Breast epithelium (tissue), 4 donors: Measurements from ENCODE around the gene TMEM198. TPM values are rescaled to one million over a fixed set of nuclear protein-coding genes. Genes with fewer than 3 reads are reported as not detected.
A peak's percentile ranks its signal among the peaks of the same experiment; 100 is the strongest.

Source experiments
- DNase-seq, 2 donors: peaks; one replicate each; pipeline ENCODE4 v3.0.0-alpha.2; 2019; ENCODE audit warnings: low spot score in 2 of 2
- H3K27ac ChIP-seq, 2 donors: fragments of 200-600 bp; sonication (generic) in 1 of 2; one replicate each; pipeline ENCODE4 v1.5.1; 2016 to 2019; ENCODE audit warnings: mild to moderate bottlenecking in 1 of 2
- H3K27me3 ChIP-seq, 2 donors: fragments of 200-600 bp; sonication (generic) in 1 of 2; one replicate each; pipeline versions ENCODE4 v1.5.1 to v1.6.0; 2017 to 2019; ENCODE audit warnings: control low read depth in 1 of 2, mild to moderate bottlenecking in 1 of 2
- H3K36me3 ChIP-seq: fragments of 200-600 bp; one replicate; pipeline ENCODE4 v1.5.1; 2019
- H3K4me1 ChIP-seq, 2 donors: fragments of 200-600 bp; sonication (generic); one replicate each; pipeline ENCODE4 v1.5.1; 2016 to 2019; ENCODE audit warnings: control low read depth in 1 of 2
- H3K4me3 ChIP-seq, 3 donors: fragments of 200-600 bp; sonication (generic); 1 replicate in 2 of 3; 2 replicates in 1 of 3; pipeline ENCODE4 v1.5.1; 2016 to 2019; ENCODE audit warnings: mild to moderate bottlenecking in 3 of 3, moderate library complexity in 2 of 3
- H3K9me3 ChIP-seq, 2 donors: fragments of 200-600 bp; sonication (generic) in 1 of 2; one replicate each; pipeline ENCODE4 v1.5.1; 2016 to 2019; ENCODE audit warnings: control low read depth in 1 of 2
- CTCF ChIP-seq, 3 donors: fragments of 450-650 bp; IDR thresholded peaks; one replicate each; pipeline ENCODE4 v1.5.1; 2016 to 2017; ENCODE audit warnings: antibody characterized with exemption in 3 of 3, mild to moderate bottlenecking in 3 of 3, moderate library complexity in 3 of 3
- POLR2A ChIP-seq: fragments of 450-650 bp; IDR thresholded peaks from one replicate; pipeline ENCODE4 v1.6.1; 2016; ENCODE audit warnings: antibody characterized with exemption, mild to moderate bottlenecking, moderate library complexity
- POLR2AphosphoS5 ChIP-seq, 3 donors: sonication (generic); formaldehyde crosslinking; IDR thresholded peaks; one replicate each; pipeline ENCODE4 v1.6.1; 2017; ENCODE audit warnings: antibody characterized with exemption in 3 of 3
- intact Hi-C: fragments of 100-400 bp; cut with DNase I; formaldehyde crosslinking; loops from one replicate; pipeline ENCODE4 v1.15.1; 2023; ENCODE audit warnings: low total_unique reads
- total RNA-seq, 3 donors: library from RNA; depleted of rRNA; stranded (reverse); fragments of >200 nt; gene quantifications; one replicate each; pipeline ENCODE4 v1.1.0, GENCODE V29; 2016

TMEM198 gene
- total RNA-seq, 3 donors from 2014 or later, result 1.6 to 1.9 (median 1.8) TPM

DNA sequence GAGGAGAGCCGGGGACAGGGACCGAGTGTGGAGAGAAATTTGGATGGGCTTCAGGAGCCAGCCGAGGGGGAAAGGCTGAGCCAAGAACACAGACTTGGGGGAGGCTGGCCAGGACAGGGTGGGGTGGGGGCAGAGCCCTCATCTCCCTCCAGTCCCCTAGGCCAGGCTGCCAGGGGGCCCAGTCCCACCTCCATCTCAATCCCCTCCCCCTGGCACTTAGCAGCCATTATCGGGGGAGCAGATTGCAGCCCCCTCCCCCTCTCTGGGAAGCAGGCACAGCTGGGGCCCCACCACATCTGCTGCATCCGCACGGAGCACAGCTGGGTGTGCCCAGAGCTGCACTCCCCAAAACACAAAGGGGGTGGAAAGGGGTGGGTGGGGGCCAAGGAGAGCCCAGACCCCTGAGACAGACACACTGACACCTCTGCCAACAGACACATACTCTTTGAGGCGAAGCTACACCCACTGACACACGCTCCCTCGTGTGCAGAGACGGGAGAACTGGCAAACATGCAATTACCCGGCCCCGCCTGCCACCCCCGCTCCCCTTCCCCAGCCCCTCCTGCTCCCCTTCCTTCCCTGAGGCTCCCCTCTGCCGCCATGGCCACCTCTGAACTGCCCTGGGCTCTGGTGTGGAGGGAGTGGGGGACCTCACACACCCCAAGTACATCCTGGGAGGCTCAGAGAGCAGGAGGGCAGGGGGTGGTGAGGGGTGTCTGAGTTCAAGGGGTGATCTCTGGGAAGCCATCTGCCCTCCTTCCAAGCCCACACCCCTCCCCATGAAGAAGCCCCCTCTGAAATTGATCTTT lies 34.7 kb upstream of the TMEM198 start:
- no peak for TF ChIP-seq CTCF (IDR thresholded peaks at IDR 0.05)
- no peak for TF ChIP-seq POLR2AphosphoS5 (IDR thresholded peaks at IDR 0.05)
- TF ChIP-seq POLR2A, result no peak
- Histone ChIP-seq H3K27me3 (peaks cover 0 to 20% of the 10 kb centered on the region in 2 donors), H3K4me1 (no peaks in the 10 kb centered on the region), H3K9me3 (no peaks in the 10 kb centered on the region), H3K36me3 (peaks cover 19% of the 10 kb centered on the region), H3K27ac (no peak overlapping the region), H3K4me3 (peak overlapping the region in 2 of 3 donors; percentile 24 to 57)
- intact Hi-C loops, result no loop called here
- DNase-seq, result no peak

GRCh38 chr2:219509780-219510511 lies 33.9 kb upstream of the TMEM198 start:
- peaks cover 0 to 20% of the 10 kb centered on the region in 2 donors for H3K27me3 ChIP-seq
- no peak for DNase-seq
- H3K27ac ChIP-seq, result no peak overlapping the region
- intact Hi-C loops, result no loop called here
- peaks cover 14% of the 10 kb centered on the region for H3K36me3 ChIP-seq
- H3K4me3 ChIP-seq, result peak overlapping the region in 2 of 3 donors; percentile 24 to 57
- H3K4me1 ChIP-seq, result no peaks in the 10 kb centered on the region
- no peaks in the 10 kb centered on the region for H3K9me3 ChIP-seq
- TF ChIP-seq POLR2A (no peak), POLR2AphosphoS5 (IDR thresholded peaks at IDR 0.05) (no peak), CTCF (IDR thresholded peaks at IDR 0.05) (peak in 2 of 3 donors; percentile 46 to 47)

DNA sequence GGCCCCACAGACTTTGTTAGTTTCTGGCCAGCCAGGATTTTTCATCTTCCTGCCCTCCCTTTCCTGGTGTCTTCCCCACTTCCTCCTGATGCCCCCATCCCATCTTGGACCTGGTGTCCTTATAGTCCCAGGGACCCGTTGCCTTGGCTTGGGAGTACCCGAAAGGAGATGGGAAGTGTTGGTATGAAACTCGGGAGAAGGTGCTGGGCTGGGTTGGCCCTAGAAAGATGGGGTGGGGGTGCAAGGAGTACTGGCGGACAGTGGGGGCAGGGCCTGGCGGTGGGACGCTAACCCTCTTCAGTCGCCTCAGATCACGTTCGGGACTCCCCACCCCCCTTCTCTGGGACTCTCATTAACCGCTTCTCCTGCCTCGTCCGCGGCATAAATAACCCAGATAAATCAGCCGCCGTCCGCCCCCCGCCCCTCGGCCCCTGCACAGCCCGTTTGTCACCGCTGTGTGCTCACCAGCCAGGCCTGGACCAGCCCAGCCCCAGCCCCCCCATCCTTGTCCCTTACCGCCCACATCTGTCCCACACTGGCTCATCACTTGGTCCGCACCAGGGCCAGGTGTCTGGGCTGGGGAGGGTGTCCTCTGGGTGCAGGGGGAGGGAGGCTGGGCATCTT lies 33.2 kb upstream of the TMEM198 start:
- intact Hi-C loops, result no loop called here
- H3K36me3 ChIP-seq, result peaks cover 10% of the 10 kb centered on the region
- H3K4me3 ChIP-seq, result peak overlapping the region in 2 of 3 donors; percentile 24 to 57
- no peak overlapping the region for H3K27ac ChIP-seq
- no peaks in the 10 kb centered on the region for H3K4me1 ChIP-seq
- H3K27me3 ChIP-seq, result peaks cover 0 to 20% of the 10 kb centered on the region in 2 donors
- TF ChIP-seq CTCF (IDR thresholded peaks at IDR 0.05) (no peak), POLR2AphosphoS5 (IDR thresholded peaks at IDR 0.05) (no peak), POLR2A (no peak)
- H3K9me3 ChIP-seq, result no peaks in the 10 kb centered on the region
- DNase-seq, result no peak

DNA sequence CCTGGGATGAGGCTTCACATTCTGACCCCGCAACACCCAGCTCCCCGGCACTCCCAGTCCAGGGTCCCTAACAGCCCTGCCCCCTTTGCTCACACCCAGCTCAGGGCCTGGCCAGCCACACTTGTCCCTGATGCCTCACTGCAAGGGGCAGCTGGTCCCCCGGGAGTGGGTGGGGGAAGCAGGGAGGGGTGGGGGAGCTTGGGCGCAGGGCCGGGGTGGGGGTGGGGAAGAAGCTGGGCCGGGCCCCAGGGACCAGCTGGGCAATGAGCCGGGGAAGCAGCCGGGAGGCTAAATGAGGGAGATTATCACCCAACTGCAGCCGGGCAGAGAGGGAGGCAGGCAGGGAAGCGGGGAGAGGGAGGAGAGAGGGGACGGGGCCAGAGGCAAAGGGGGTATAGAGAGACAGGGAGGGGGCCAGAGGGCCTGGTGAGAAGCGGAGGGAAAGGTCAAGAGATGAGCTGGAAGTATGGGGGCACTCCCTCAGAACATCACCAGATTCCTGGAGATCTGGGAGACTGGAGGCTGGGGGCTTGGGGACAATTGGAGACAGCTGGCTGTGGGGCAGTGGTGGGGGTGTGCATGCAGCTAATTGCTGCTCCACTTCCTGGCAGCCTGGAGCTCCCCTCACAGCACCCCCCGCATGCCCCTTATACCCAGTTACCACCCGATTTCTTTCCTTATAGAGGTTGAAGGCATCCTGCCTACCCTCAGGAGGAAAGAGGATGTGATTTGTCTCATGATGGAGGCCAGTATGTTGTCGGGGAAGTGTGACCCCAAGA lies 32.1 kb upstream of the TMEM198 start:
- Histone ChIP-seq H3K9me3 (no peaks in the 10 kb centered on the region), H3K36me3 (no peaks in the 10 kb centered on the region), H3K4me3 (no peak overlapping the region), H3K27ac (no peak overlapping the region), H3K4me1 (no peaks in the 10 kb centered on the region), H3K27me3 (peaks cover 0 to 20% of the 10 kb centered on the region in 2 donors)
- TF ChIP-seq POLR2AphosphoS5 (IDR thresholded peaks at IDR 0.05) (no peak), POLR2A (no peak), CTCF (IDR thresholded peaks at IDR 0.05) (no peak)
- no peak for DNase-seq
- intact Hi-C loops, result no loop called here
